ENCODE results near the gene GPX3.

The GPX3 gene

DNA sequence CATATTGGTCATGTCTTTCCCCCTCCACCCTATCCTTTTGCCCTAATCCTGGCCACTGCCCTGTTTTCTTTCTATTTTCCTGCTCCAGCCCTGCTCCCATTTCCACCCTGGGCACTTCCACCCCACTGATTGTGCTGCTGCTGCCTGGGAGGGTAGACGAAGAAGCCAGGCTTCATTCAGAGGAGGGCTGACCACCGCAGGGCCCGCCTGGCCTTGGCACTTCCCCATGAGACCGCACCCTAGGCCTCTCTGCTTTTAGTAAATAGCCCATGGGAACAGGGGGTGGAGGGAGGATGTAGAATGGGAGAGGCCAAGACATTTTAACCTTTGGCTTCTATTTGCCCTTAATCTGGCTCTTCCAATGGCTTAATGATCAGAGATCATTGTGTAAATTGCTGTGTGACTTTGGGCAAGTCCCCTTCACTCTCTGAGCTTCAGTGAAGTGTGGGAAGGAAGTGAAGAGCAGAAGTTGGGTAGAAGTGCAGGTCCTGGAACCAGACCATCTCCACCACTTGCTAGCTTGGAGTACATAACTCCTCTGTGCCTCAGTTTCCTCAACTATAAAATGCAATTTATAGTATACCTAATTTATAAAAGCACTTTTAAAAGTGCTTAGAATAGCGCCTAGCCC is 13.6 kb upstream of the GPX3 start:
- no peak overlapping the region for H3K27ac ChIP-seq
- no peaks in the 10 kb centered on the region for H3K4me1 ChIP-seq (ENCODE audit: control insufficient read depth in 1 of 2, insufficient read depth in 1 of 2, low read depth in 1 of 2, low read length in 1 of 2)
- H3K27me3 ChIP-seq, result no peaks in the 10 kb centered on the region
- no peaks in the 10 kb centered on the region for H3K9me3 ChIP-seq
- no peaks in the 10 kb centered on the region for H3K36me3 ChIP-seq
- TF ChIP-seq CTCF (IDR thresholded peaks at IDR 0.05), result no peak
- H3K4me3 ChIP-seq (ENCODE audit: low read depth in 1 of 2, low read length in 1 of 2), result no peak overlapping the region

GRCh38 chr5:151007430-151008209 is 12.8 kb upstream of the GPX3 start:
- no peaks in the 10 kb centered on the region for H3K27me3 ChIP-seq
- no peaks in the 10 kb centered on the region for H3K9me3 ChIP-seq
- TF ChIP-seq CTCF (IDR thresholded peaks at IDR 0.05), result no peak
- no peak overlapping the region for H3K27ac ChIP-seq
- H3K36me3 ChIP-seq, result no peaks in the 10 kb centered on the region
- no peak overlapping the region for H3K4me3 ChIP-seq (ENCODE audit: low read depth in 1 of 2, low read length in 1 of 2)
- H3K4me1 ChIP-seq (ENCODE audit: control insufficient read depth in 1 of 2, insufficient read depth in 1 of 2, low read depth in 1 of 2, low read length in 1 of 2), result no peaks in the 10 kb centered on the region

GRCh38 chr5:151008210-151008491 is 12.2 kb upstream of the GPX3 start:
- Histone ChIP-seq H3K27me3 (no peaks in the 10 kb centered on the region), H3K4me1 (ENCODE audit: control insufficient read depth in 1 of 2, insufficient read depth in 1 of 2, low read depth in 1 of 2, low read length in 1 of 2) (no peaks in the 10 kb centered on the region), H3K4me3 (ENCODE audit: low read depth in 1 of 2, low read length in 1 of 2) (no peak overlapping the region), H3K36me3 (no peaks in the 10 kb centered on the region), H3K27ac (no peak overlapping the region), H3K9me3 (no peaks in the 10 kb centered on the region)
- TF ChIP-seq CTCF (IDR thresholded peaks at IDR 0.05), result no peak

- no peak for TF ChIP-seq CTCF (IDR thresholded peaks at IDR 0.05)
- no peaks in the 10 kb centered on the region for H3K9me3 ChIP-seq
- H3K4me3 ChIP-seq (ENCODE audit: low read depth in 1 of 2, low read length in 1 of 2), result no peak overlapping the region
These were observed 11.5 kb upstream of the GPX3 start for GRCh38 chr5:151008906-151009305.

GRCh38 chr5:151012862-151013261 is 7.5 kb upstream of the GPX3 start:
- peaks cover 22 to 25% of the 10 kb centered on the region in 2 experiments for H3K4me1 ChIP-seq (ENCODE audit: control insufficient read depth in 1 of 2, insufficient read depth in 1 of 2, low read depth in 1 of 2, low read length in 1 of 2)
- TF ChIP-seq CTCF (IDR thresholded peaks at IDR 0.05), result no peak
- H3K27ac ChIP-seq, result no peak overlapping the region
- H3K36me3 ChIP-seq, result no peaks in the 10 kb centered on the region
- no peaks in the 10 kb centered on the region for H3K27me3 ChIP-seq
- no peaks in the 10 kb centered on the region for H3K9me3 ChIP-seq
- no peak overlapping the region for H3K4me3 ChIP-seq (ENCODE audit: low read depth in 1 of 2, low read length in 1 of 2)

More at GRCh38 chr5:151008906-151009305, 11.5 kb upstream of the GPX3 start:
- H3K27me3 ChIP-seq, result no peaks in the 10 kb centered on the region
- H3K27ac ChIP-seq, result no peak overlapping the region
- no peaks in the 10 kb centered on the region for H3K4me1 ChIP-seq (ENCODE audit: control insufficient read depth in 1 of 2, insufficient read depth in 1 of 2, low read depth in 1 of 2, low read length in 1 of 2)
- no peaks in the 10 kb centered on the region for H3K36me3 ChIP-seq

Data from neutrophil (primary cell).